Astrocyte of the spinal cord (primary cell): ENCODE measurements around the gene STKLD1.
A peak's percentile ranks its signal among the peaks of the same experiment; 100 is the strongest.
"Not testable (repeated sequence)": the region's sequence is repeated elsewhere in the genome, so short reads cannot be mapped to it uniquely, and the experiment has no call there.

ENCODE experiments used
- DNase-seq: peaks from one replicate; pipeline ENCODE4 v3.0.0; 2011; ENCODE audit warnings: low read depth, low spot score
- H3K4me3 ChIP-seq: 2 replicates; pipeline ENCODE4 v1.5.1; 2011; ENCODE audit warnings: low read depth, mild to moderate bottlenecking, low read length, moderate library complexity
- CTCF ChIP-seq: IDR thresholded peaks from 2 replicates; pipeline ENCODE4 v1.5.1; 2012; ENCODE audit warnings: low read depth, mild to moderate bottlenecking, low read length, inconsistent platforms
- in situ Hi-C: cut with HindIII; loops from 2 replicates; pipeline ENCODE4 v1.10.0; 2017; ENCODE audit warnings: low sequenced_read_pairs

Gene STKLD1

GRCh38 chr9:133369422-133369821 lies 6.7 kb upstream of the STKLD1 start:
- TF ChIP-seq CTCF, result no peak
- no peak overlapping the region for H3K4me3 ChIP-seq
- in situ Hi-C loops, result no loop called here
- no peak for DNase-seq

- no peak overlapping the region for H3K4me3 ChIP-seq
- no peak for DNase-seq
- TF ChIP-seq CTCF, result no peak
- in situ Hi-C loops, result no loop called here
Observed at GRCh38 chr9:133369933-133370332, 6.2 kb upstream of the STKLD1 start.

GRCh38 chr9:133370685-133371084 lies 5.5 kb upstream of the STKLD1 start:
- no peak for DNase-seq
- no peak overlapping the region for H3K4me3 ChIP-seq
- in situ Hi-C loops, result no loop called here
- TF ChIP-seq CTCF, result no peak

- peak; percentile 22 for DNase-seq
- no peak for TF ChIP-seq CTCF
- H3K4me3 ChIP-seq, result no peak overlapping the region
- in situ Hi-C loops, result no loop called here
Observed at GRCh38 chr9:133371261-133371711, 4.9 kb upstream of the STKLD1 start.

- in situ Hi-C loops, result no loop called here
- no peak for TF ChIP-seq CTCF
- H3K4me3 ChIP-seq, result no peak overlapping the region
- no peak for DNase-seq
Observed at GRCh38 chr9:133372144-133372543, 4.0 kb upstream of the STKLD1 start.

GRCh38 chr9:133374612-133375115 lies 1.5 kb upstream of the STKLD1 start:
- TF ChIP-seq CTCF, result no peak
- peak overlapping the region; percentile 96 for H3K4me3 ChIP-seq
- in situ Hi-C loops, result no loop called here
- peak; percentile 67 for DNase-seq

- peak; percentile 54 for DNase-seq
- in situ Hi-C loops, result no loop called here
- peak; percentile 32 for TF ChIP-seq CTCF
- H3K4me3 ChIP-seq, result peak overlapping the region; percentile 96
Observed at GRCh38 chr9:133375116-133375723, 946 bp upstream of the STKLD1 start.

- in situ Hi-C loops, DNase-seq, H3K4me3 ChIP-seq: not testable (repeated sequence)
Observed at GRCh38 chr9:133377280-133377679, 1.1 kb downstream of the STKLD1 start.
